NCI-H82 (cell line): ENCODE measurements around the gene CCDC90B.
A peak's percentile ranks its signal among the peaks of the same experiment; 100 is the strongest.
"Not testable (repeated sequence)": the region's sequence is repeated elsewhere in the genome, so short reads cannot be mapped to it uniquely, and the experiment has no call there.

ENCODE experiments used
- DNase-seq: peaks from one replicate; lab custom pipeline; 2025; lab: John Stamatoyannopoulos, UW

The CCDC90B gene, protein sequence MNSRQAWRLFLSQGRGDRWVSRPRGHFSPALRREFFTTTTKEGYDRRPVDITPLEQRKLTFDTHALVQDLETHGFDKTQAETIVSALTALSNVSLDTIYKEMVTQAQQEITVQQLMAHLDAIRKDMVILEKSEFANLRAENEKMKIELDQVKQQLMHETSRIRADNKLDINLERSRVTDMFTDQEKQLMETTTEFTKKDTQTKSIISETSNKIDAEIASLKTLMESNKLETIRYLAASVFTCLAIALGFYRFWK

GRCh38 chr11:83285771-83286528 lies at the start of gene CCDC90B:
Gene CCDC90B (minus strand): TSS chr11:83286367. CDS start chr11:83285972, 395 bp downstream.
- DNase-seq, result peak; percentile 98

GRCh38 chr11:83335446-83336070 lies 49.4 kb upstream of the CCDC90B start:
- no peak for DNase-seq

DNA sequence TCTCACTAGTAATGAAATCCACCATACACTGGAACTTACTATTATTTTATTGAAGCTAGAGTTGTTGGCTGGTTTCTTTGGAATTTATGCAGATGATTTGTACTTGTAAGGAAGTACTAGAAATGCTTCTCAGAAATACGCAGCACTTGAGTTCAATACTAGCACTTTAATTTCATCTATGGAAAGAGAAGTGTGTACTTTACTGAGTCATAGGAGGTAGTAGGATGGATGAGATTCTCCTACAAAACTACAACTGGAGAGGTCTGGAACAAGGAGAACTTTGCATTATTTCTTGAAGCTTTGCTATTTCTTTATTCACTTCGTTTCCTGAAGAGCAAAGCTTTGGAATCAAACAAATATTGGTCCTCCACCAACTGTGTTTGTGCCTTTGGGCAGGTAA lies 44.1 kb upstream of the CCDC90B start:
- no peak for DNase-seq

DNA sequence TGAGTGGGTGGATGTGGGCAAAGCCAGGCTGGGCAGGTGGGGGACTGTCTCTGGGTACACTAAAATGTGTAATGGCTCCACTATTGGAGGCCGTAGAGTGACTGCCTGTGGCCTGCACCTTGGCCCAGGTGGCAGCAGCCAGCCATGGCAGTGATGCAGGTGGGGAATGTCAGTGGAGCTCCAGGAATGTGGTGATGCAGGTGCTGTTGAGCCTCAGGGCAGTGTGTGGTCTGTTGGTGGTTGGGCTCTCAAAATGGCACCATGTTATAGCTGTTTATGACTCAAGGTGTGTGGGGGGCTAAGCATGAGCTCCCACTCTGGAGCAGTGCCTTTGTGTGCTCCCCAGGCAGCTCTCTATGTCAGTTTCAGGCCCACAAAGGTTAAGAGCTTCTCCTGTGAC lies 40.2 kb upstream of the CCDC90B start:
- DNase-seq, result no peak

DNA sequence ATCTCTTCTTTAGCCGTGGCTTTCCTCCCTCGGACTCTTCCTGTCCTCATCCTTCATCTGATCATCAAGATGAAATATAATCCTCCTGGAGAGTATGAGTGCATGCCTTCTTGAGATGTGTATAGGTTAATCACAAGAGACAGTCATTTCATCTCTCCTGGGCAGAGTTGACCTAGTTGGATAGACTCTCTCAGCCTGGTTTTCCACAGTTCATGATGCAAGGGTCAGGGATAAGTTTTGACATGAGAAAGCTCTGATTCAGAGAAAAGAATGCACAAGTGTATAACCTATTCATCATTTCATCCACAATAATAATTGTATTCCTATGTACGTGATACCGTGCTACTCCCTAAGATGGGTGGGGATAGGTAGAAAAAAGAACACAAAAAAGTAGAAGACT lies 33.2 kb upstream of the CCDC90B start:
- peak; percentile 41 for DNase-seq

DNA sequence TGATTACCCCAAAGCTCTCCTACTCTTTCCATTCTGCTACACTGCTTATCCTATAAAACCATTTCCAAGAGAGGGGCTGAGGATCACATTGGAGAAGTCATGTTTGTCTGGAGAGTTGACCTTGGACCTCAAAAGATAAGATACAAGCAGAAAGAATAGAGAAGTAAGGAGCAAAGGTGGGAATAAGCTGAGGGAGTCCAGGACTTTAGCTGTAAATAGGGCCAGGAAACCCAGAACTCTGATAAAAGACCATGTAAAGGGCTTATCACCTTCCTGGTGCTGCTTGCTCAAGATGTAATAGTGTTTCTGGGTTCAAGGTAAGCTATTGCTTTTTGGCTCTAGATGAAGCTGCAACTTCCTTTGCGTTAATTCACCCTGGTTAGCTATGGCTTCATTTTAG lies 32.8 kb upstream of the CCDC90B start:
- no peak for DNase-seq

DNA sequence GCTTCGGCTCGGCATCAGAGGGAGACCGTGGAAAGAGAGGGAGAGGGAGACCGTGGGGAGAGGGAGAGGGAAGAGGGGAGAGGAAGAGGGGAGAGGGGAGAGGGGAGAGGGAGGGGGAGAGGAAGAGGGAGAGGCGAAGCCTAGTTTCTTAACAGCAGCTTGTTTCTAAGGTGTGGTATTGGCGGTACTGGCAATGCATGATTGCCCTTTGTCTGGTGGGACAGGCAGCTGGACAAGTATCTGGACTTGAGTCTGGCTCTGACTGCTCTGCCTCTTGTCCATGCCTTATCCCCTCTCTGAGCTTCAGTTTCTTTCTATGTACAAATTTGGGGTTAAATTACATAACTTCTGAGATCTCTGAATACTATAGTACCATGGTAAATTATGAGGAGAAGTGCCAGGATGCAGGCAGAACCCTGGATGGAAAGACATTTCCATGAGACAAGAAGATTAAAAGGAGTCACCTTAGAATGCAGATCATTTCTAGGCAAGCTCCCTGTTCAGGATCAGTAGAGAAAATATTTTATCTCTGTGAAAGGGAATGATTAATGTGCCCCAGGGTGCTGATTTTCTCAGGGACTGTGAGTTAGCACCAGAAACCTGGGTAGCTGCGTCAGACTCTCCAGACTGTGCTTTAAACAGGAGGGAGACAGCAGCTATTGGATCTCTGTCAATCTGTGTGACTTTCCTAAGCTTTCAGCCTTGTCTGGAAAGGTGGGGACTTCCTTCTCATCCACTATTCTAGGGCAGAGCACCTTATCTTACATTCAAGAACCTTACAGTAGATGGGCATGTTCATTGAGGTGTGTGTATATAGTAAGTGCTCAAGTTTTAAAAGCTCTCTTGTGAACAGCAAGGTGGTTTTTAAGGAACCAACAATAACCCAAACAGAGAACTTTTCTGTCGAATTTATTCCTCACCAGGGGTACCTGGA lies 31.9 kb upstream of the CCDC90B start:
- peak; percentile 78 for DNase-seq

GRCh38 chr11:83316897-83317268 lies 30.7 kb upstream of the CCDC90B start:
- not testable (repeated sequence) for DNase-seq

- not testable (repeated sequence) for DNase-seq
Measured at GRCh38 chr11:83316143-83316896, 30.2 kb upstream of the CCDC90B start.

DNA sequence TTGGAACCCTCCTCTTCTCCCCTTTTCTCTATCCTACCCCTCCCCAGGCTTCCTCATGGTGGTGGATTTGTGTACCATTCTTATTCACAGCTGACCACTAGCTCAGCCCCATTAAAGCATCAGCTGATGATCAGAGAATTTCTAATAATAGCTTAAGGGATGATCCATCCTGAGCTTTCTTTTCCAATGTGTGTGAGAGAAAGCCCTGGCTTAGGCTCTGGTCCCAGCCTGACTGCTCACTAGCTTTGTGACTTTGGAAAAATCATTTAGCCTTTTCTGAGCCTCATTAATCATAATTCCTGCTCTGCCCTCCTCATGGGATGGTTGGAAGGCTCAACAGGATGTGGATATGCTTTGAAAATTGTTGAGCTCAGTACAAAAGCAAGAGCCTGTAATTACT lies 26.3 kb upstream of the CCDC90B start:
- DNase-seq, result peak; percentile 61

GRCh38 chr11:83311701-83312100 lies 25.5 kb upstream of the CCDC90B start:
- no peak for DNase-seq

GRCh38 chr11:83310718-83311117 lies 24.6 kb upstream of the CCDC90B start:
- no peak for DNase-seq

GRCh38 chr11:83308536-83308935 lies 22.4 kb upstream of the CCDC90B start:
- DNase-seq, result not testable (repeated sequence)

- DNase-seq, result no peak
Measured at GRCh38 chr11:83306200-83307080, 20.3 kb upstream of the CCDC90B start.

- no peak for DNase-seq
Measured at GRCh38 chr11:83303316-83303715, 17.1 kb upstream of the CCDC90B start.

- no peak for DNase-seq
Measured at GRCh38 chr11:83302151-83302550, 16.0 kb upstream of the CCDC90B start.

- DNase-seq, result no peak
Measured at GRCh38 chr11:83299681-83300080, 13.5 kb upstream of the CCDC90B start.

- DNase-seq, result no peak
Measured at GRCh38 chr11:83294208-83294607, 8.0 kb upstream of the CCDC90B start.

DNA sequence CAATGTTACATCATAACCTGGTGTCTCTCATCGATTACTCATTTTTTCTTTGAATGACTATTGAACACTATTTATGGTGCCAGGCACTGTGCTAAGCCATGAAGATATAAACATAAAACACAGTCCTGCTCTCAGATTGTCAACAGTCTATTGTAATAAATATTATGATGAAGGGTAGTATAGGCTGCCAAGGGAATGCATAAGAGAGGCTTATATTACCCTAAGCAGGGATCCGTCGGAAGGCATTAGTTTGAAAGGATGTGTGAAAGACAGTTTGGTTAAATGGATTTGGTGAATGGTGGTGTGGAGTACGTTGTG lies 7.2 kb upstream of the CCDC90B start:
- DNase-seq, result peak; percentile 49

- DNase-seq, result peak; percentile 81
Measured at GRCh38 chr11:83292709-83293456, 6.7 kb upstream of the CCDC90B start.
